ENCODE results near the gene LPCAT4.
A peak's percentile ranks its signal among the peaks of the same experiment; 100 is the strongest.

The LPCAT4 gene

DNA sequence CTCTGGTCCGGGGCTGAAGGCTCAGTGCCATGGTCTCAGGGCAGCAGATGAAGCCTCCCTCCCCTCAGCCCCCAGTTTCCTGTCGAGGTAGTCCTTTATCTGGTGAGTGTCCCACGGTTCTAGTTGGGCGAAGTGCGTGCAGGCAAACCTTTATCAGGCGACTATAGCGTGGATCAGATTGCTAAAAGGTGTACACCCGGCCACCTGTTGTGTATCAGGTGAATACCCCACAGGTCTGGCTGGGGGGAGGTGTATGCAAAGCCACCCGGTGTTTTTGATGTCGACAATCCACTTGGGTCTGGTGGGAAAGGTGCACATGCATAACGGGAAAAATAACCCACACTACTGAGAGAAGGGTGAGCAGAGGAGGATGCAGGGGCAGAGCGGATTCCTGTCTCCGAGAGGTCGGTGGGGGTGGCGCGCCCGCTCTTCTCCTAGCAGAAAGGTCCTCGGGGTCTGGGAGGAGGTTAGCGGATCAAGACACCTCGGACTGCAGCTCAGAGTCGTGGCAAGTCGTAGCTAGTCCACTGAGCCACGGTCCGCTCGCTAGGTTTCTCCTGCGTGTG, 29.9 kb downstream of the LPCAT4 start:
- peak; percentile 58 for DNase-seq

DNA sequence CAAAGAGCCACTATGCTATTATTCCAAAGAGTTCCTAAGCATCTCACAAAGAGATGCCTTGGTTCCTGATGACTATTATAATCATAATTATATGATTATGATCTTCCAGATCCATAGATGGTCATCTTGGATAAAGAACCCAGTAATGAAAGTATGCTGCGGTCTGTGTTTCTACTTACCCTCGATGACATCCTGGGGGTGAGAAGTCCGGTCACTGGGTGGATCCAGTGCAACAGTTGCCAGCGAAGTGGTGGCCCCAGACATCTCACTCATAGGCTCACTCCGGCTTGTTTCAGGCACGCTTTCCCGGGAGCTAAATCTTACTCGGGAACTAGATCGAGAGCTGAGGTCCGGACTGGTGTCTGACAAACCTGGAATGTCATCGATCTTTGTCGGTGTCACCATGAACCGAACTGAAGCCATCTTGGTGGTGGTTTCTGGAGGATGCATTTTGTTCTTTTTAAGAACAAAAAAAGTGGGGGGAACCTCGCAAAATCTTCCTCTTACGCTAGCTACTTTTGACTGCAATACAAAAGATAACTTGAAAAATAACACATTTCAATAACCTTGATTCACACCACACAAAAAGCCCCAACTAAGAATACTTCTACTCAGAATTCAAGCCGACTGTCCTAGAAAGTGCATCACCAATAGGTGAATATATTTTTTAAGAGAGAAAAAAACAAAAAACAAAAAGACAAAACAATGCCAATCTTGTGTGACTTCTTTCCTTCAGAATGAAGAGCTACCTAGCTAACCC, 30.6 kb downstream of the LPCAT4 start:
- DNase-seq, result peak; percentile 17

DNA sequence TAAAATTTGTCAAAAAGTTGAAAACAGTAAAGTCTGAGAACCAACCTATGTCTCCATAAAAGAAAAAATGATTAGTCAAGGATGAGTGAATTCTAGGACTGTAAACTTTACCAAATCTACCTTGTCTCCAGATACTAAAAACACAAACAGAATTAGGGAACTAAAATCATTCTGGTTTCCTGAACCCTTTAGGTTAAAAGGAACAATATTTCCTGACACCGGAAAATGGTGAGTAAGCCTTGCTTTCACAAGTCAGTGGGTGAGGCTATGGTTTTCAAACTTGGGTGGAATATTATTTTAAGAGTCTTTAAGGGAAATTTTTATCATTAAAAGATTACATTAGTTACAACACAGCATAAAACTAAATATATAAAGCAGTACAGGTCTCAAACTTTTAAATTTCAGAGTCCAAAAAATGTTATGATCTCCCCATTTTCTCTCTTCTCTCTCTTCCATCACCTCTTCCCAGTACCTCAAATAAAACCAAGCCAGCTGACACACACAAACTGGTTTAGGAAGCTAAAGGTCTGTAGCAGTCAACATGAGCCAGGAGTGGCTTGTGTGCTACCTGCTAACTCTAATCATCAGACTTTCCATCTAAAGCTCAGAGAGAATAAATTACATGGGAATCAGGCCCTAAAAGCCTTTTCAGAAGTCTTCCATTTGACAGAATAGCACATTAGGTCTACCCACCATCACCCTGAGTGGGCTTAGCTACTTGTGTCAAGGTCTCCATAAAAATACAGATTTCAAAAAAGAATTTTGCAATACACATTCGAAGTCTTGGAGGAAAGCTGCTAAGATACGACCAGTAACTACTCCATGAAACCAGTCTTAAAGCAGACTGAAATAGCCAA, 31.6 kb downstream of the LPCAT4 start:
- DNase-seq, result peak; percentile 18

DNA sequence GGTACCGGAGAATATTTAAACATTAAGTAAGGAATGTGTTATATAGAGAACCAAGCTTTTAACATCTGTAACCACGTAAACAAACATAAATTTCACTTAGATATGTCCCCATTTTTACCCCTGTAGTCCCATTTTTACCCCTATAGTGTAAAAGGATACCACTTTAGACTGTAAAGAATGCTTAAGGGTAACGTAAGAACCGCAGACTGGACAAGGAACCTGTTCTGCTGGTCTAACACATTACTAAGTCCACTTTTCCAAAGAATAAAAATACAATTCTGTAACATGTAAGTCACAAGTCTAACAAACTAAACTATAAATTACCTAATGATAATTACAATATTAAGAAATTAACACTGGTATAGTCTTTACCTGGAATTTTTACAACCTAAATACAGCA, 32.3 kb downstream of the LPCAT4 start:
- no peak for DNase-seq

DNA sequence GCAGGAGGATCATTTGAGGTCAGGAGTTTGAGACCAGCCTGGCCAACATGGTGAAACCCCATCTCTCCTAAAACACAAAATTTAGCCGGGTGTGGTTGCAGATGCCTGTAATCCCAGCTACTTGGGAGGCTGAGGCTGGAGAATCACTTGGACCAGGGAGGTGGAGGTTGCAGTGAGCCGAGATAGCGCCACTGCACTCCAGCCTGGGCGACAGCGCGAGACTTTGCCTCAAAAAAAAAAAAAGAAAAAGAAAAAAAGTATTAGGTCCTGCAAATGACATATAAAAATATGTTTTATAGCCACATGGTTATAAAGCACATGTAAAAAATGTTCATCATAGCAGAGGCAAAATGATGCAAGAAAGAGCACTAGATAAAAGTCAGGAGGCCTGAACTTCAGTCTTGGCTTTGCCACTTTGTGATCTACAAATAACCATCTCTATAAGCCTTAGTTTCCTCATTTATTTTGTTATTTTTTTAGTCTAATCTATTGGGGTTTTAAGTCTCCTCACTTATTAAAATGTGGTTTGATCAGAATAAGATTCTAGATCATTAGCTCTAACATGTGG, 34.4 kb downstream of the LPCAT4 start:
- no peak for DNase-seq

DNA sequence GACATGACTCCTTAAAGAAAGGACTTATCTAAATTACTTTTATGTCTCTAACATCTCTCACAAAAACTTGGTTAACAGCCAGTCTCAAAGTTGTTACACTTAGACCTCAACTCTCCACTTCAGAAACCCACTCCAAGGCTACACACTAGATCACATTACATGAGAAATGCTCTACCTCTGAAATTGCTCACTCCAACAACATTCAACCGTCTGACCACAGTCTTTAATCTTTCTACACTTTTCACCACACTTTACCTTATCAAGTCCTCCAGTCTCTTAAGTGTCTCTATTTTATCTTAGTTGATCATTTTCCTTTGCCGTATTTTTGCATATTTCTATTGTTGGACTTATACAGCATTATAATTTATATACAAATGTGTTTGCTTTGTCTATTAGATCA, 35.2 kb downstream of the LPCAT4 start:
- no peak for DNase-seq

DNA sequence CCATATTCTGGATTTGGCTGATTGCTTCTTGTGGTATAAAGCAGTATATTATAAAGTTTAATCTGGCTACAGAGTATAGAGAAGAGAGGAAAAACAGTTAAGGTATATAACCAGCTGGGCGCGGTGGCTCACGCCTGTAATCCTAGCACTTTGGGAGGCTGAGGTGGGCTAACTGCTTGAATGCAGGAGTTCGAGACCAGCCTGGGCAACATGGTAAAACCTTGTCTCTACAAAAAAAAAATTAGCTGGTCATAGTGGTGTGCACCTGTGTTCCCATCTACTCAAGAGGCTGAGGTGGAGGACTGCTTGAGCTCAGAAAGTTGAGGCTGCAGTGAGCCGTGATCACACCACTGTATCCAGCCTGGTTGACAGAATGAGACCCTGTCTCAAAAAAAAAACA, 36.7 kb downstream of the LPCAT4 start:
- DNase-seq, result no peak

DNA sequence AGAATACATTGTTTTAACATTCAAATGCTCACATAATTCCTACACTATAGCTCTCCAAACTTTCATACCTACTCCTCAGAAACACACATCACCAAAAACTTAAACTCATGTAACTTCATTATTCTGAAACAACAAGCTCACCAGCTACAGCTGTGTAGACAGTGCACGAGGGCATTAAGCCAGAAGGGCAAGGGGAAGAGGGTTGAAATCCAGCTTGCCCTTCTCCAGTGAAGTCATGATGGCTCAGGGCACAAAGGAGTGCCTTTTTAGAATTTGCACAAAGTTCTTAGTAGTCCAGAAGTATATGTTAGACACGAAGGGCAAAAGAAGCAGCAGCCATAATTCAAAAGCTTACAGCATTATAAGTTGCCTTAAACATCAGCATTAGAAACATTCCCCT, 38.0 kb downstream of the LPCAT4 start:
- no peak for DNase-seq

DNA sequence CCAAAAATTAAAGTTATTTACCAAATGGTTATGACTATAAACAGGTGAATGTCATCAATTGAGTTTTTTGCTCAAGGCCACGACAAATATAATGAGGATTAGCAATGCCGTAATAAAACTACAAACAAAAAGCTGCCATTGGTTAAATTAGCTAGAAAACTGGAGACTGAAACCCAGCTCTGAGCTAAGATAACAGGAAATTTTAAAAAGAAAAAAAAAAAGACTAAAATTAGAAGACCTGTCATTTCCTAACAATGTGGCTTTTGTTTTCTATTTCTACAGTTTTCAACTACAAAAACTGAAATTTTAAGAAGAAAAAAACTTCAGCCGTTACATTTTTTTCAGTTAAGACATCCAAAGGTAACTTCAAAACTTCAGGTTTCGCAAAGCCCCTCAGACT, 39.1 kb downstream of the LPCAT4 start:
- DNase-seq, result no peak

DNA sequence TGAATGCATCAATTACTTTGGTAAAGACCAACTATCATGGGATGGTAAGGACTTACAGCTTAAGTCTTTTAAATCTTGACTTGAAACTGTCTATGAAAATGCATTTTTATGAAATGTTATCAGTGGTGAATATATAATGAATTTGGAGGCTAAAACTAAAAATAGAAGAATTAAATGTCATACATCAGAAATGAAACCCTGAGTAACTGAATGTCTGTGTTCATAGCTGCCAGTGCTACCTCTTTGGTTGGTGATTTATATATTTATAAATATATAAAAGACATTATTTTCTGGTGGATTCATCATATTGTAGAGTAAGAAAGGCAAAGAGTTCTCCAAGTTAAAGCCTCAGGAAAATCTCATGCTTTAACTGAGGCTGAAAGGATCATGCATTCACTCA, 41.6 kb downstream of the LPCAT4 start:
- no peak for DNase-seq

DNA sequence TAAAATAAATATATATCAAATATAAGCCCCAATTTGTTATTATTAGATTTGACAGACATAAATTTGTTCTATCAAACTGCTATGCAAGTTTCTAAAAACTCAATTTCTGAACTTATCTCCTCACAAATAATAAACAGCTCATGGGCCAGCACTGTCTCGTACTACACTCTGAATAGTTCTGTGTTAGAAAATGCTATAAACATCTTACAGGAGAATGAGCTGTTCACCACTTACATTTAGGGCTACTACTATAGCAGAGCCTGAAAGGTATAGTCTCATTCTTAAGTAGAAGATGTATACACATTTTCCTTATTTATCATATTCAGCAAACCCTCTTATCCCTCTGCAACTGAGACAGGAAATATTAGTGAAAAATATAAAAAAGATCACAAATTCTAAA, 42.1 kb downstream of the LPCAT4 start:
- DNase-seq, result no peak

DNA sequence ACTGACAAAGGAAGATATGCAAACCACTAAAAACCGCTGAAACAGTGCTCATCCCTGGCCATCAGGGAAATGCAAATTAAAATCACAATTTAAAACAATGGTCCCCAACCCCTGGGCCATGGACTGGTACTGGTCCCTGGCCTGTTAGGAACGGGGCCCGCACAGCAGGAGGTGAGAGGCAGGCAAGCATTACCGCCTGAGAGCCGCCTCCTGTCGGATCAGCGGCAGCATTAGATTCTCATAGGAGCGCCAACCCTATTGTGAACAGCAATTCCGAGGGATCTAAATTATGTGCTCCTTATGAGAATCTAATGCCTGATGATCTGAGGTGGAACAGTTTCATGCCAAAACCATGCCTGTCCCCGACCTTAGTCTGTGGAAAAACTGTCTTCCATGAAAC, 43.8 kb downstream of the LPCAT4 start:
- no peak for DNase-seq

DNA sequence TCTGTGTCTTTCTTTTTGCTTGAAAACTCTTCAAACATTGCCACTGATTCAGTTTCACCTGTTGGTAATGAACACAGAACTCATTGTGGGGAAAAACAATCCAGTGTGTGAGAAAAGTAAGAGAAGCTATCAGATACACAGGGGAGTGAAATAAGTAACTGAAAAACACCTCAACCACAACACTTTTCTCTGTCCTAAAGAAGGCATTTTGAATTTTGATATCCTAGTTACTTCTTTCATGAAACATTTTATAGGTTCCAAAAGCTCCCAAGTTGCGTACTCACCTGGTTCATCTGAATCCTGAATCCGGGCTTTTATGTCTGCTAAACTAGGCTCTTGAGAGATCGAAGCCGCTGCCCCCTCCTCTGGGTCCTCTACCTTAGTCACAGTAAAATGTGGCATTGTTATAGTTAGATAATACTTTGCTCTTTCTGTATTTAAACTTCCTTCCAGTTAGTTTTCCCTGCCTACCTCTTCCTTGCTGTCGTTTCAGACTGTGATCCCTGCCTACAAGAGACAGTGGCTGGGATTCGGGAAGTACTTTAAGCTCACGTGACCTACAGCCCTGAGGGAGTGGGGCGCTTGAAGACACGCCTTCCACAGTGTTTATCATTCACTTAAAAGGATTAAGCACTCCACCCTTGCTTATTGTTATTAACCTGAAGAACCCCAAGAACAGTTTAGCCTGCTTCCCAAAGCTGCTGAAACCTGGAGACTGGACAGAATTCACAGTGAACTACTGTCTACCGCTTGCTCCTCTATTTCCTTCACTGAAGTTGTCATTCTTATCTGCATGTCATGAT, 48.5 kb downstream of the LPCAT4 start:
- DNase-seq, result peak; percentile 53

DNA sequence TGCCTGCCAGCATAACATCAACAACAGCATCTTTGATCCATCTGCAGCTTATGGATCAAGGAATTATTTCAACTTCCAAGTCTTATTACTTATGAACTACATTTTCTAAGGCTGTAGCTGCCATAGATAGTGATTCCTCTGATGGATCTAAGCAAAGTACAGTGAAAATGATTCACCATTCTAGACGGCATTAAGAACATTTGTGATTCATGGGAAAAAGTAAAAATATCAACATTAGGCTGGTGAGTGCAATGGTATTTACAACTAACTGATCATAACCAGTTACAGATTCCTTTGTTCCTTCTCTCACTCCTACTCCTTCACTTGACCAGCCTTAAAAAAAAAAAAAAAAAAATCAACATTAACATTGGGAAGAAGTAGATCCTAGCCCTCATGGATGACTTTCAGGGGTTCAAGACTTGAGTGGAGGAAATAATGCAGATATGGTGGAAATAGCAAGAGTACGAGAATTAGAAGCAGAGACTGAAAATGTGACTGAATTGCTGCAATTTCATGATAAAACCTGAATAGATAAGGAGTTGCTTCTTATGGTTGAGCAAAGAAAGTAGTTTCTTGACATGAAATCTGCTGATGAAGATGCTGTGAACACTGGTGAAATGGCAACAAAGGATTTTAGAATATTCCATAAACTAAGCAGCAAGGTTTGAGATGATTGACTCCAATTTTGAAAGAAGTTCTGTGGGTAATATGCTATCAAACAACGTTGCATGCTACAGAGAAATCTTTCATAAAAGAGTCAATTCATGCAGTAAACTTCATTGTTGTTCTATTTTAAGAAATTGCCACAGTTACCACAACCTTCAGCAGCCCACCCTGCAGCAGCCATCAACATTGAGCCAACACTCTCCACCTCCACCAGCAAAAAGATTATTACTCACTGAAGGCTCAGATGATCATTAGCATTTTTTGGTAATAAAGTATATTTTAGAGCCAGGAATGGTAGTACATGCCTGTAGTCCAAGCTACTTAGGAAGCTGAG, 52.2 kb downstream of the LPCAT4 start:
- no peak for DNase-seq

DNA sequence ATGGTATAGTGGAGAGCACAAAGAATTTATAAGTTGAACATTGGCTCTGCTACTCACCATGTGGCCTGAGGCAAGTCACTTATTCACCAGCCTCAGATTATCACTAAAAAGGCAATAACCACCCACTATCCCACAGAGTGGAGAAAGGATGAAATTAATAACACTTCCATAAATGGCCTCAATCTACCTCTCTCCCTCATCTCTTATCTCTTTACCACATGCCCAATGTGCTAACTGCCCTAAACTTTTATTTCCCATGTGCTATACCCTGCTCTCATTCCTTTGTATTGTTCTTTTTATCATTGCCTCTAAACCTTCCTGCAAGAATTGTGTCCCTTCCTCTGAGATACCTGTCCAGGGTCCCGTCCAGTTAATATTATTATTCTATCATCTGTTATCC, 55.4 kb downstream of the LPCAT4 start:
- DNase-seq, result no peak

All from CD4-positive, alpha-beta T cell treated with Interleukin-17A for 4 hours (primary cell).